Astrocyte (in vitro differentiated cells and primary cell): Measurements from ENCODE around the gene CSGALNACT2.

ENCODE experiments used
- EZH2 ChIP-seq: IDR thresholded peaks from 2 replicates; pipeline ENCODE4 v1.6.1; 2012; ENCODE audit warnings: mild to moderate bottlenecking, low read length, inconsistent platforms; ENCODE audit not compliant: insufficient read depth
- TF ChIP-seq, protein P1 (sequence below): IDR thresholded peaks from 2 replicates; pipeline ENCODE4 v1.5.1; 2011; ENCODE audit warnings: low read depth, mild to moderate bottlenecking, inconsistent platforms, low read length, moderate library complexity; ENCODE audit not compliant: insufficient read depth

DNA sequence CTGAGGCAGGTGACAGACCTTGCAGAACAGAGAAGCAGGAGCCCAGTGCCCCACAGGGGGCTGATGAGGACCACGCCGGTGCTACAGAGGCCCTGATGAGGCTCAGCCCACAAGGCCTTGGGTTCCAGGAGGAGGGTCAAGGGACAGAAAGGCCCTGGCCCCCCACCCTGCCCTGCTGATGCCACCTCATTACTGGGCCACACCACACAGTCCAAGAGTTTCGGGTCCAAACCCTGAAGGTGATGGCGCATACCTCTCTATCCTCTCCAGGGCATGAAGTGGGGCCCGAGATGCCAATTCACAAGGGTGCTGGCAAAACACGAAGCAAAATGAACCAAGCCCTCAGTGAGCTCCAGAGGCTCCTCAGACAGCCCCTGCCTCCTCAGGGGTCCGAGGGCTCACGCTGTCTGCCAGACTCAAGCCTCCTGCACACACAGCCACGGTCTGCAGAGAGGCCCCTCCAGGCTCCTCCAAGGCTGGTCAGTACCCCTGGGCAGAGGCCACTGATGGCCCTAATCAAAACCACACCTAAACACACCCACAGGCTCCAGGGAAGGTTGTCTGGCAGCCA lies 96.3 kb downstream of the CSGALNACT2 start:
- TF ChIP-seq, protein P1, sequence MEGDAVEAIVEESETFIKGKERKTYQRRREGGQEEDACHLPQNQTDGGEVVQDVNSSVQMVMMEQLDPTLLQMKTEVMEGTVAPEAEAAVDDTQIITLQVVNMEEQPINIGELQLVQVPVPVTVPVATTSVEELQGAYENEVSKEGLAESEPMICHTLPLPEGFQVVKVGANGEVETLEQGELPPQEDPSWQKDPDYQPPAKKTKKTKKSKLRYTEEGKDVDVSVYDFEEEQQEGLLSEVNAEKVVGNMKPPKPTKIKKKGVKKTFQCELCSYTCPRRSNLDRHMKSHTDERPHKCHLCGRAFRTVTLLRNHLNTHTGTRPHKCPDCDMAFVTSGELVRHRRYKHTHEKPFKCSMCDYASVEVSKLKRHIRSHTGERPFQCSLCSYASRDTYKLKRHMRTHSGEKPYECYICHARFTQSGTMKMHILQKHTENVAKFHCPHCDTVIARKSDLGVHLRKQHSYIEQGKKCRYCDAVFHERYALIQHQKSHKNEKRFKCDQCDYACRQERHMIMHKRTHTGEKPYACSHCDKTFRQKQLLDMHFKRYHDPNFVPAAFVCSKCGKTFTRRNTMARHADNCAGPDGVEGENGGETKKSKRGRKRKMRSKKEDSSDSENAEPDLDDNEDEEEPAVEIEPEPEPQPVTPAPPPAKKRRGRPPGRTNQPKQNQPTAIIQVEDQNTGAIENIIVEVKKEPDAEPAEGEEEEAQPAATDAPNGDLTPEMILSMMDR: no peak
- TF ChIP-seq EZH2: no peak
